ENCODE measurements around the gene BRF1.

The BRF1 gene

DNA sequence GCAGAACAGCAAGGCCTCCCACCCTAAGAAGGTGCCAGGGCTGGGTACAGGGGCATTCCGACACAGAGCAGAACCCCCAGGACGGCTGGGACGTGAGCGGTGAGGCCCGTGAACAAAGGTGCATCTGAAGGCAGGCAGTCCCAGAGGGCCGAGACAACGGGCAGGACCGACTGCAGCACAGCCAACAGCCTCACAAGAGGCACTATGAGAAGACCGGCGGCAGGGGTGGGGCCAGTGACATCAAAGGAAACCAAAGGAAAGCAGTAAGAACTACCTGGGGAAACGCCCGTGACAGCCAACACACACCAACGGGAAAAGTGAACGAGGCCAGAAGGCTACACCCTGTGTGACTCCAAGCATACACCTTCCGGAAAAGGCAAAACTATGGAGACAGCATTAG, 43.3 kb downstream of the BRF1 start:
- DNase-seq: no peak

GRCh38 chr14:105256292-105256960, 44.4 kb downstream of the BRF1 start:
- no peak for DNase-seq

DNA sequence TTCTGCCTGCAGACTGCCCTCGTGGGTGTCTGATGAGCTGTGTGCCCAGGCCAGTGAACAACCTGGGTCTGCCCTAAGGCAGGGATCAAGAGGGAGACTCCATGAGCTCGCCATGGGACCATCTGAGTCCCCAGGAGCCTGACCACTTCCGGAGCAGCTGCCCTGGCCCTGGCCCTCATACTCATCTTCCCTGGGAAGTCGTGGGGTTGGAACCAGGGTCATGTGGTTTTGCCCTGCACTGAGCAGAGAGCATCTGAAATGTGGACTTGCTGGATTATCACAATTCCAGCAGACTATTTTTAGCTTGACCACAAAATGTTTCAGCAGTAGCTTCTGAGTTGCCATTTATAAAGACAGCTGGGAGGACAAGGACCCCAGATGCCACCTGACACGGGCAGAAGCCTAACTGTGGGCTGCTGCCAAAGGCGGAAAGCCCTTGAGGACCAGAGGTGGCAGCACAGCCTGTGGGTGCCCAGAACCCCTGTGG, 45.7 kb downstream of the BRF1 start:
- no peak for DNase-seq

DNA sequence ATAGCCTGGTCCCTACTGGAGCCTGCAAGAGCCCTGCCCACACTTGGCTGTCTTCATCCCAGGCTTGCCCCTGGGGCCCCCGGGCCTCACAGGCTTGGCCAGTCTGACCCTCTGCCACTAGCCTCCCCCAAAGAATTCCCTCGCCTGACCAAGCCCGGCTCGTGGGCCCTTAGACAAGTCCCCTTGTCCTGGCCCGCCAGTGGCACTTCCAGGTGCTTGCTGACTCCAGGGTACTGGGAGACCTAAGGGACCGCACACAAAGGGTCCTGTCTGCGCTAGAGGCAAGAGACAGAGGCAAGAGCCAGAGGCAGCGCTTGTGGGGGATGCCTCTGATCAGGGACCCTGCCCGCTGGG, 47.5 kb downstream of the BRF1 start:
- no peak for DNase-seq

GRCh38 chr14:105252552-105253328, 48.1 kb downstream of the BRF1 start:
- no peak for DNase-seq

- no peak for DNase-seq
Observed at GRCh38 chr14:105251920-105252319, 48.9 kb downstream of the BRF1 start.

DNA sequence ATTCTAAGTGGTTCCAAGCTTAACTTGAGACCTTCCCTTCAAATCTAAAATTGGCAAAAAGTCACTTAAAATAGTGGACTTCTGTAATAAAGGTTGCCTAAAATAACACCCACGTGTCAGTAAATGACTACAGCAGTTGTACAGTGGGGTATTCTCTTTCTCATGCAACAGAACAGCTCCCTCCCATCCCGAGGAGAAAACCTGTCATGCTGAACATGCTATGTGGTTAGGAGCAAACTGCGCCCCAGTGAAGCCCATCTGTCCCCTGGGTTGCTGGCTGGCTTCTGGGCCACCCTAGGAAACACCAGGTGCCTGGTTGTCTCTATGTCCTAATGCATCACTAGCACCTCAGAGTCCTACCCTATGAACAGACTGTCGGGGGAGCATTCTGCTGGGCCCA, 49.8 kb downstream of the BRF1 start:
- no peak for DNase-seq

DNA sequence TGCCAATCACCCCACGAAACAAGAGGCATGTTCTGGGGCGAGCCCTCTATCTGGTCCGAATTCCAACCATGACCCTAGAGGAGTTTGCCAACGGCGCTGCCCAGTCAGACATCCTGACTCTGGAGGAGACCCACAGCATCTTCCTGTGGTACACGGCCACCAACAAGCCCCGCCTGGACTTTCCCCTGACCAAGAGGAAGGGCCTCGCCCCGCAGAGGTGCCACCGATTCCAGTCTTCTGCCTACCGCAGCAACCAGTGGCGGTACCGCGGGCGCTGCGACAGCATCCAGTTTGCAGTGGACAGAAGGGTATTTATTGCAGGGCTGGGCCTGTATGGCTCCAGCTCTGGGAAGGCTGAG, 50.8 kb downstream of the BRF1 start:
- no peak for DNase-seq

- no peak for DNase-seq
Observed at GRCh38 chr14:105249182-105250007, 51.4 kb downstream of the BRF1 start.

- peak; percentile 84 for DNase-seq
Observed at GRCh38 chr14:105248368-105249181, 52.2 kb downstream of the BRF1 start, which contains the start of gene BTBD6. BTBD6 (plus strand) TSS chr14:105248533; CDS start chr14:105248712, 179 bp downstream.

DNA sequence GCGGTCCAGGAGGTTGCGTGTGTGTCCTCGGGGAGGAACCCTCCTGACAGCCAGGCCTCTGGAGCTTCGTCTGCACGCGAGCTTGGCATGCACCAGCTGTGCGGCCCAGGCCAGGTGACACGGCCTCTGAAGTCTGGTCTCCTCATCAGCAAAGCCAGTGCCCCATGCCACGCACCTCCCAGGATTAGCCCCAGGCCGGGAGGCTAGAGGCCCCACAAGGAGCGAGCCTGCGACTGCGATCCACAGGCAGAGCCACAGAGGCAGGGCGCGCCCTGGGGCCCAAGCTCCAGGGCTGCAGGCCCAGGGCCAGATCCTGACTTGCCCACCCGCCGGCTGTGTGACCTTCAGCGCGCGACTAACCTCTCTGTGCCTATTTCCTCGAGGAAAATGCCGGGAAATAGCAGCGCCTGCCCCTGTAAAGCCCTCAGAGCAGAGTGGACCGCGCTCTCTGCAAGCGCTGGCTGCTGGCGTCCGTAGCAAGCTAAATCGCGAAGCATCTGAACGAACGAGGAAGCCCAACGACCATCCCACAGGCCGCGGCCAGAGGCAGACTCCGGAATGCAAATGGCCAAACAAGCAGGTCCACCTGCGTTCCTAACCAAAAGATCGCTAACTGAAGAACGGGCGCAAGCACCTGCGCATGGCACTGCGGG, 53.0 kb downstream of the BRF1 start:
- DNase-seq: no peak

DNA sequence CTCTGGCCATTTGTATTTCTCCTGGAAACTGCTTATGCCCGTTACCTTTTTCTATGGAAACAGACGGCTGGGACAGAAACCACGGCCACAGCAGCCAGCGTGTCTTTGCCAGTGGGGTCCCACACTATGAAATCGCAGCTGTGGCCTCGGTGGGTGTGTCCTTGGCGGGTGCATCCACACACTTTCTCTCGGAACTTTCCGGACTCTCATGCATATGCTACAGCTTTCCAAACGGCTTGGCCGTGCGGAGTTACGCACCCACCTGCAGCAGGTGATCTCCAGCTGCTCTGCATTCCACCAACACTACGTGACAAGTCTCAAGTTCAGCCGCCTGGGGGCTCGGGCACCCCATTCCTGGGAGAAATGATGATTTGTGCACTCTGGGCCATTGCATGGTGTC, 53.8 kb downstream of the BRF1 start:
- DNase-seq: no peak

GRCh38 chr14:105244334-105244733, 56.5 kb downstream of the BRF1 start:
- no peak for DNase-seq

- no peak for DNase-seq
Observed at GRCh38 chr14:105241641-105242040, 59.2 kb downstream of the BRF1 start.

- no peak for DNase-seq
Observed at GRCh38 chr14:105240811-105241576, 59.8 kb downstream of the BRF1 start.

- DNase-seq: no peak
Observed at GRCh38 chr14:105229099-105229655, 71.6 kb downstream of the BRF1 start.

DNA sequence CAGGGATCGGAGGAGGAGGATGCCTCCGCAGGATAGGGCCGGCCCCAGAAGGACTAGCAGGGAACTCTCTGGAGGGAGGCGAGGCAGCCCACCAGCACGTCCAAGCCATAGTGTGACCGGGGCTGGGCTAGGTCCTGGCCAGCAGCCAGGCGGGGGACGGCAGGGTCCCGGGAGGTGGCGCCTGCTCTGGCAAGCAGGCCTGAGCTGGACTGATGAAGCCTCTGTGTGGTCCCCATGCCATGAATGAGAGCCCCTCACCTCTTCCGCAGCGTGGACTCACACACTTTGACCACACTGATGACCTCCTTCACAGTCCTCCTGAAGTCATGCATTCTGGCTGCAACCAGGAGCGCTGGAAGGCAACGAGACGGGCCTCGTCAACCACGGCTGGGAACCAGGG, 72.2 kb downstream of the BRF1 start:
- DNase-seq: no peak

- DNase-seq: no peak
Observed at GRCh38 chr14:105227346-105227745, 73.5 kb downstream of the BRF1 start.

- DNase-seq: no peak
Observed at GRCh38 chr14:105226198-105226597, 74.6 kb downstream of the BRF1 start.

- no peak for DNase-seq
Observed at GRCh38 chr14:105224845-105225570, 75.8 kb downstream of the BRF1 start.

Measured in NCI-H1105 treated with DMSO at 0.1 percent for 48 hours (cell line).